ENCODE measurements around the gene CLSTN2.

CLSTN2 gene

GRCh38 chr3:140332131-140332530, 397.1 kb downstream of the CLSTN2 start:
- Histone ChIP-seq H4K20me1 (ENCODE audit: control insufficient read depth, insufficient read depth, low read depth, low read length) (no peaks in the 10 kb centered on the region), H3F3A (ENCODE audit: control insufficient read depth, insufficient read depth) (no peaks in the 10 kb centered on the region), H3K4me3 (ENCODE audit: low read length) (no peak overlapping the region), H3K27me3 (ENCODE audit: control insufficient read depth, low read length) (no peaks in the 10 kb centered on the region), H3K79me2 (ENCODE audit: control insufficient read depth, low read length) (no peaks in the 10 kb centered on the region), H3K9me3 (ENCODE audit: control insufficient read depth, insufficient read depth, low read length) (no peaks in the 10 kb centered on the region), H3K36me3 (ENCODE audit: control insufficient read depth, low read length) (no peaks in the 10 kb centered on the region), H3K9me2 (replicated peaks; ENCODE audit: control insufficient read depth, low read length) (no peaks in the 10 kb centered on the region), H3K4me2 (ENCODE audit: low read length) (no peak overlapping the region), H3K4me1 (ENCODE audit: control insufficient read depth, low read length) (peaks cover 6% of the 10 kb centered on the region), H3K27ac (ENCODE audit: low read depth, low read length) (no peak overlapping the region)
- TF ChIP-seq EZH2phosphoT487 (IDR thresholded peaks at IDR 0.05; ENCODE audit: borderline replicate concordance, low read length): no peak
- no peak for TF ChIP-seq CTCF (IDR thresholded peaks at IDR 0.05; ENCODE audit: low read depth, low read length, poor library complexity, severe bottlenecking)

- no peak overlapping the region for H3K4me3 ChIP-seq (ENCODE audit: low read length)
- no peak for TF ChIP-seq EZH2phosphoT487 (IDR thresholded peaks at IDR 0.05; ENCODE audit: borderline replicate concordance, low read length)
- TF ChIP-seq CTCF (IDR thresholded peaks at IDR 0.05; ENCODE audit: low read depth, low read length, poor library complexity, severe bottlenecking): no peak
- peaks cover 6% of the 10 kb centered on the region for H3K4me1 ChIP-seq (ENCODE audit: control insufficient read depth, low read length)
- H4K20me1 ChIP-seq (ENCODE audit: control insufficient read depth, insufficient read depth, low read depth, low read length): no peaks in the 10 kb centered on the region
- H3F3A ChIP-seq (ENCODE audit: control insufficient read depth, insufficient read depth): no peaks in the 10 kb centered on the region
- H3K9me2 ChIP-seq (replicated peaks; ENCODE audit: control insufficient read depth, low read length): no peaks in the 10 kb centered on the region
- H3K9me3 ChIP-seq (ENCODE audit: control insufficient read depth, insufficient read depth, low read length): no peaks in the 10 kb centered on the region
- H3K79me2 ChIP-seq (ENCODE audit: control insufficient read depth, low read length): no peaks in the 10 kb centered on the region
- no peak overlapping the region for H3K4me2 ChIP-seq (ENCODE audit: low read length)
- H3K36me3 ChIP-seq (ENCODE audit: control insufficient read depth, low read length): no peaks in the 10 kb centered on the region
- H3K27me3 ChIP-seq (ENCODE audit: control insufficient read depth, low read length): no peaks in the 10 kb centered on the region
- H3K27ac ChIP-seq (ENCODE audit: low read depth, low read length): no peak overlapping the region
Observed at GRCh38 chr3:140334132-140334929, 399.3 kb downstream of the CLSTN2 start.

- no peak overlapping the region for H3K4me2 ChIP-seq (ENCODE audit: low read length)
- H3K27me3 ChIP-seq (ENCODE audit: control insufficient read depth, low read length): no peaks in the 10 kb centered on the region
- no peaks in the 10 kb centered on the region for H3K9me3 ChIP-seq (ENCODE audit: control insufficient read depth, insufficient read depth, low read length)
- no peaks in the 10 kb centered on the region for H3K9me2 ChIP-seq (replicated peaks; ENCODE audit: control insufficient read depth, low read length)
- H3K27ac ChIP-seq (ENCODE audit: low read depth, low read length): no peak overlapping the region
- no peaks in the 10 kb centered on the region for H3K36me3 ChIP-seq (ENCODE audit: control insufficient read depth, low read length)
- H3K79me2 ChIP-seq (ENCODE audit: control insufficient read depth, low read length): no peaks in the 10 kb centered on the region
- H4K20me1 ChIP-seq (ENCODE audit: control insufficient read depth, insufficient read depth, low read depth, low read length): no peaks in the 10 kb centered on the region
- H3K4me1 ChIP-seq (ENCODE audit: control insufficient read depth, low read length): peaks cover 6% of the 10 kb centered on the region
- no peak overlapping the region for H3K4me3 ChIP-seq (ENCODE audit: low read length)
- TF ChIP-seq EZH2phosphoT487 (IDR thresholded peaks at IDR 0.05; ENCODE audit: borderline replicate concordance, low read length) (no peak), CTCF (IDR thresholded peaks at IDR 0.05; ENCODE audit: low read depth, low read length, poor library complexity, severe bottlenecking) (no peak)
- H3F3A ChIP-seq (ENCODE audit: control insufficient read depth, insufficient read depth): no peaks in the 10 kb centered on the region
Observed at GRCh38 chr3:140336465-140336864, 401.5 kb downstream of the CLSTN2 start.

Measured in DOHH2 (cell line).